T1000 (cell line): ENCODE data around the gene GOLGA8J.
"Not testable (repeated sequence)": the region's sequence is repeated elsewhere in the genome, so short reads cannot be mapped to it uniquely, and the experiment has no call there.

Experiments used
- DNase-seq: peaks from one replicate; lab custom pipeline; 2025; ENCODE audit warnings: mixed read lengths; lab: John Stamatoyannopoulos, UW

GOLGA8J gene

GRCh38 chr15:30082655-30083054 lies at the start of gene GOLGA8J:
GOLGA8J (plus strand) TSS chr15:30082955; CDS start chr15:30083053, 98 bp downstream.
- DNase-seq = not testable (repeated sequence)

- no peak for DNase-seq
These were observed 49.5 kb upstream of the GOLGA8J start for GRCh38 chr15:30033211-30033610.

GRCh38 chr15:30033763-30034162 lies 49.0 kb upstream of the GOLGA8J start:
- DNase-seq = no peak

- DNase-seq = no peak
These were observed 46.6 kb upstream of the GOLGA8J start for GRCh38 chr15:30036036-30036703.

GRCh38 chr15:30038667-30039523 lies 43.9 kb upstream of the GOLGA8J start:
- DNase-seq = no peak

GRCh38 chr15:30041868-30042267 lies 40.9 kb upstream of the GOLGA8J start:
- no peak for DNase-seq

- DNase-seq = no peak
These were observed 40.2 kb upstream of the GOLGA8J start for GRCh38 chr15:30042556-30042955.

GRCh38 chr15:30043211-30043655 lies 39.5 kb upstream of the GOLGA8J start:
- DNase-seq = no peak

GRCh38 chr15:30044377-30044776 lies 38.4 kb upstream of the GOLGA8J start:
- DNase-seq = no peak

GRCh38 chr15:30044826-30045225 lies 37.9 kb upstream of the GOLGA8J start:
- not testable (repeated sequence) for DNase-seq

GRCh38 chr15:30045248-30046041 lies 37.3 kb upstream of the GOLGA8J start:
- not testable (repeated sequence) for DNase-seq

- DNase-seq = no peak
These were observed 36.3 kb upstream of the GOLGA8J start for GRCh38 chr15:30046430-30046829.

- no peak for DNase-seq
These were observed 27.2 kb upstream of the GOLGA8J start for GRCh38 chr15:30055604-30056003.

GRCh38 chr15:30056166-30056565 lies 26.6 kb upstream of the GOLGA8J start:
- DNase-seq = no peak

GRCh38 chr15:30059771-30060170 lies 23.0 kb upstream of the GOLGA8J start:
- no peak for DNase-seq

GRCh38 chr15:30062881-30063280 lies 19.9 kb upstream of the GOLGA8J start:
- no peak for DNase-seq

GRCh38 chr15:30063835-30064546 lies 18.8 kb upstream of the GOLGA8J start:
- no peak for DNase-seq

GRCh38 chr15:30065025-30065801 lies 17.5 kb upstream of the GOLGA8J start:
- peak; percentile 24 for DNase-seq

GRCh38 chr15:30068326-30068725 lies 14.4 kb upstream of the GOLGA8J start:
- no peak for DNase-seq

- no peak for DNase-seq
These were observed 10.1 kb upstream of the GOLGA8J start for GRCh38 chr15:30072630-30073029.

- DNase-seq = no peak
These were observed 8.8 kb upstream of the GOLGA8J start for GRCh38 chr15:30073915-30074314.
